AG09309 (cell line): ENCODE data around the gene CARM1.
"Not testable (repeated sequence)": the region's sequence is repeated elsewhere in the genome, so short reads cannot be mapped to it uniquely, and the experiment has no call there.

ENCODE experiments used
- DNase-seq: peaks from one replicate; pipeline ENCODE4 v3.0.0-alpha.2; 2010; ENCODE audit warnings: low read depth
- H3K4me3 ChIP-seq: 2 replicates; pipeline ENCODE4 v1.5.1; 2011; ENCODE audit warnings: mild to moderate bottlenecking, low read depth, low read length, moderate library complexity; ENCODE audit not compliant: control insufficient read depth
- TF ChIP-seq, protein P1 (sequence below): IDR thresholded peaks from 2 replicates; pipeline ENCODE4 v1.5.1; 2011; ENCODE audit warnings: mild to moderate bottlenecking, low read depth, low read length, inconsistent platforms; ENCODE audit not compliant: insufficient read depth, control insufficient read depth; ENCODE audit errors: missing control alignments

The CARM1 gene

DNA sequence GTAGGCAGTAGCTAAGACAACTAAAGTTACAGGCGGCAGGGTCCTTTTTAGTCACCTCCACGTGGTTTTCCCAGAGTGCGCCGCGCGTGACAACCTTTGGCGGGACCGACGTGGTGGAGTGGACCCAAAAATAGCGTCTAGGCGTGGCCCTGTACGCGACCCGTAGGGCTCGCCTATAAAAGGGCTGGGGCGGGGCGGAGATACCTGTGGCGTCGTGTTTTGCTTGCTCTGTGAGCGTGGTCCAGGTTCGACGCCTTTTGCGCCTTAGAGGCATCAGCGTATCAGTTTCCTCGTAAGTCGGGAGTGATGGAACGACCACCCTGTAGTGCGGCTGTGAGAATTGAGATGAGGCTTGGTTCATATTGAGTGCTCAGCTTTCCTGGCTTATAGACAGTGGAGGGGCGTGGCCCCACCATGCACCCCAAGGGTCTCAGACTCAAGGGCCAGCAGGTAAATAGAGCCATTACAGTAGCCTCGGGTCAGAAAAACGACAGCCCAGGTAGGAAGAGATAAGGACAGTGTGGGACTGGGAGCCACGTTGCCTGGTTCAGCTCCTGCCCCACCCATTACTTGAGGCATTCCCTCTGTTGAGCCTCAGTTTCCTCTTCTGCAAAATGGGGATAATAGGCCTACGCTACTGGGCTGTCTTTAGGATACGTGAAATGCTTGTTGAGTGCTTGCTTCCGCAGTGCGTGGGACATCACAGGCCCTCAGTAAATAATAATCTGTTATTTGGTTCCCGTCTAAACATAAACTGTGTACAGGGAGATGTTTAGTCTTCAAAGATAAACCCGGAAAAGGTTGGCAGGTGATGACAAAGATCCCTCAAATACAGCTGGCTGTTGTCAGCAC lies 34.6 kb upstream of the CARM1 start:
- TF ChIP-seq, protein P1, sequence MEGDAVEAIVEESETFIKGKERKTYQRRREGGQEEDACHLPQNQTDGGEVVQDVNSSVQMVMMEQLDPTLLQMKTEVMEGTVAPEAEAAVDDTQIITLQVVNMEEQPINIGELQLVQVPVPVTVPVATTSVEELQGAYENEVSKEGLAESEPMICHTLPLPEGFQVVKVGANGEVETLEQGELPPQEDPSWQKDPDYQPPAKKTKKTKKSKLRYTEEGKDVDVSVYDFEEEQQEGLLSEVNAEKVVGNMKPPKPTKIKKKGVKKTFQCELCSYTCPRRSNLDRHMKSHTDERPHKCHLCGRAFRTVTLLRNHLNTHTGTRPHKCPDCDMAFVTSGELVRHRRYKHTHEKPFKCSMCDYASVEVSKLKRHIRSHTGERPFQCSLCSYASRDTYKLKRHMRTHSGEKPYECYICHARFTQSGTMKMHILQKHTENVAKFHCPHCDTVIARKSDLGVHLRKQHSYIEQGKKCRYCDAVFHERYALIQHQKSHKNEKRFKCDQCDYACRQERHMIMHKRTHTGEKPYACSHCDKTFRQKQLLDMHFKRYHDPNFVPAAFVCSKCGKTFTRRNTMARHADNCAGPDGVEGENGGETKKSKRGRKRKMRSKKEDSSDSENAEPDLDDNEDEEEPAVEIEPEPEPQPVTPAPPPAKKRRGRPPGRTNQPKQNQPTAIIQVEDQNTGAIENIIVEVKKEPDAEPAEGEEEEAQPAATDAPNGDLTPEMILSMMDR, result no peak
- H3K4me3 ChIP-seq, result peak overlapping the region; percentile 84
- DNase-seq, result no peak

DNA sequence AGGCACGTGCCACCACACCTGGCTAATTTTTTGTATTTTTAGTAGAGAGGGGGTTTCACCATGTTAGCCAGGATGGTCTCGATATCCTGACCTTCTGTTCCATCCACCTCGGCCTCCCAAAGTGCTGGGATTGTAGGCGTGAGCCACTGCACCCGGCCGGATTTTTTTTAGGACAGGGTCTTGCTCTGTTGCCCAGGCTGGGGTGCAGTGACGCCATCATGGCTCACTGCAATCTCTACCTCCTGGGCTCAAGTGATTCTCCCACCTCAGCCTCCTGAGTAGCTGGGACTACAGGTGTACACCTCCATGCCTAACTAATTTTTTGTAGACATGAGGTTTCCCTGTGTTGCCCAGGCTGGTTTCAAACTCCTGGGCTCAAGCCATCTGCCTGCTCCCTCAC lies 33.7 kb upstream of the CARM1 start:
- H3K4me3 ChIP-seq, DNase-seq: not testable (repeated sequence)

DNA sequence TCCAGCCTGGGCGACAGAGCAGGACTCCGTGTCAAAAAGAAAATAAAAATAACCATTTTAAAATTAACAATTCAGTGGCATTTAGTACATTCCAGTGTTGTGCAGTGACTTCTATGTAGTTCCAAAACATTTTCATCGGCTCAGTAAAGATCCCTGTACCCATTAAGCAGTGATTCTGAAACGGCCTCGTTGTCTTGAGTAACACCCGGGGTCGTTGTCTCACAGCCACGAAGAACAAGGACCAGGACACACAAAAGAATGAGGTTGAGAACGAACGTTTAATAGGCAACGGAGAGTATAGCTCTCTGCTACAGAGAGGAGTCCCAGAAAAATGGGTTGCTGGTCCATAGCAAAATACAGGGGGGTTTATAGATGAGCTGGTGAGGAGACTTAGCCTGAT lies 33.0 kb upstream of the CARM1 start:
- H3K4me3 ChIP-seq, result no peak overlapping the region
- TF ChIP-seq, protein P1, result no peak
- no peak for DNase-seq

DNA sequence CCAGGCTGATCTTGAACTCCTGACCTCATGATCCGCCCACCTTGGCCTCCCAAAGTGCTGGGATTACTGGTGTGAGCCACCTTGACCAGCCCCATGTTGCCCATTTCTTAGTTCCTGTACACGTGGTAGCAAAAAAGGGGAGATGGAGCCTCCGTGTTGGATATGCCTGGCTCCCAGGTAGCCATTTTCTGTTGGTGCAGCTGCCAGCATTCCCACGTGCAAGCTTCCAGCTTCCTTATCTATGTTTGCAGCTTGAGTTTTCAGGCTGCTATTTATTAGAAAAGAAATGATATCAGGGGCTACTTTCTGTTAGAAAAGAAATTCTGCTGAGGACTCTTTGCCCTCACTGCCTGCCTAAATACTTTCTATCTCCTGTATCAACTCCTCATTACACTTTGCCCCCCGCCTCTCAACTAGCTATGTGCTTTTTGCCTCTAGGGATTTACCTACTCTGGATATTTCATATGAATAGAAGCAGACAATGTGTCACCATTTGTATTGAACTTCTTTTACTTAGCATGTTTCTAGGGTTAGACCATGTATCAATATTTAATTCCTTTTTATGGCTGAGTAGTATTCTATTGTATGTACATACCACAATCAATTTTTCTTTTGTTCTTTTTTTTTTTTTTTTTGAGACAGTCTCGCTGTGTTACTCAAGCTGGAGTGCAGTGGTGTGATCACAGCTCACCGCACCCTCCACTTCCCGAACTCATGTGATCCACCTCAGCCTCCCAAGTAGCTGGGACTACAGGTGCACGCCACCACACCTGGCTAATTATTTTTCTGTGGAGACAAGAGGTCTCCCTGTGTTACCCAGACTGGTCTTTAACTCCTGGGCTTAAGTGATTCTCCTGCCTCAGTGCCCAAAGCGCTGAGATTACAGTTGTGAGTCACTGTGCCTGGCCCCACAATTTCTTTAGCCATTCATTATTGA lies 32.0 kb upstream of the CARM1 start:
- no peak overlapping the region for H3K4me3 ChIP-seq
- TF ChIP-seq, protein P1, result no peak
- no peak for DNase-seq

DNA sequence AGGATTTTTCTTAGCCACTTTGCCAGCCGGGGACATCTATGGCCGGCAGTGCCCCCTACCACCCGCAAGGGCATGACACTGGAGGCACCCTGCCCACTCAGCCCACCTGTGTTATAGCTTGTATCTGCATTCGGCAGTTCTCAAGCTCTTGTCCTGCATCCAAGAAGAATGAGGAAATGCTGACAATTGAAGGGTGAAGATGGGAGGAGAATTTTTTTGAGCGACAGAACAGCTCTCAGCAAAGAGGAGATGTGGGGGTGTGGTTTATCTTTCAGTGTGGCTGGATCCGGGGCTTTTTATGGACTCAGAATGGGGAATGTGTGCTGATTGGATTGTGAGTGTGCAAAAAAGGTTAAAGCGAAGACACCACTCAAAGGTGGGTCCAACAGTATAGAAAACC lies 28.6 kb upstream of the CARM1 start:
- no peak for DNase-seq
- H3K4me3 ChIP-seq, result no peak overlapping the region
- TF ChIP-seq, protein P1, result no peak

DNA sequence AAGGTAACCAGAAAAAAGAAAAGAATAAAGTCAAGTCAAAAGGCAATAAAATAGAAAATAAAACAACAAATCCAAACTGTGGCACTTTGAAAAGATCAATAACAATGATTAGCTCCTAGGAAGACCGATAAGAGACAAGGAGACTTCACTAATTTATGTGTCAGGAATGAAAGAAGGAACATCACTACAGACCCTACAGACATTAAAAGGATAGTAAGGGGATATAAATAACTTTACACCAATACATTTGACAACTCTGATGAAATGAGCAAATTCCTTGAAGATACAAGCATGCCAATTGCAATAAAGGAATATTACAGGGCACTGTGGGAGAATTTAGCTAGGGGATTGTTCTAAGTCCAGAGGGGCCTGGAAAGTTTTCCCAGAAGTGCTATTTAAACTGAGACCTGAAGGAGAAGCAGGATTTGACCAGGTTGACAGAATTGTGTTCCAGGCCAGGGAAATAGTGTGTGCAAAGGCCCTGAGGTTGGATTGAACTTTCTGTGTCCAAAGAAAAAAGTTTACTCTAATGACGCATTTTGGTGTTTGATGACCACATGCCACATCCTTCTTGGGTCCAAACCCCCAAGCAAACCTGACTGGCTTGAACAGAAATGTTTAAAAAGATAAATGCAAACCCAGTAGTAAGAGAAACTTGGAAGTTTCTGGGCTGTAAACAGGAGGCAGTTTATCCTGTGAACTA lies 24.7 kb upstream of the CARM1 start:
- TF ChIP-seq, protein P1, result no peak
- no peak for DNase-seq

More for the DNA sequence above, 24.7 kb upstream of the CARM1 start:
- no peak overlapping the region for H3K4me3 ChIP-seq
